Activated naive CD8-positive, alpha-beta T cell treated with anti-CD3 and anti-CD28 coated beads for 36 hours (primary cell): Measurements from ENCODE around the gene KMT2A. TPM values are rescaled to one million over a fixed set of nuclear protein-coding genes. Genes with fewer than 3 reads are reported as not detected.
"Not testable (repeated sequence)": the region's sequence is repeated elsewhere in the genome, so short reads cannot be mapped to it uniquely, and the experiment has no call there.

Experiments used
- DNase-seq: peaks from one replicate; pipeline ENCODE4 v3.0.0; 2021
- H3K27ac Mint-ChIP-seq: one replicate; pipeline ENCODE4 v1.8.0; 2022; ENCODE audit warnings: mild to moderate bottlenecking, moderate library complexity, mixed read lengths
- H3K27me3 Mint-ChIP-seq: one replicate; pipeline ENCODE4 v1.8.0; 2022; ENCODE audit warnings: mild to moderate bottlenecking, mixed read lengths
- H3K36me3 Mint-ChIP-seq: one replicate; pipeline ENCODE4 v1.8.0; 2021; ENCODE audit warnings: mild to moderate bottlenecking, mixed read lengths
- H3K4me1 Mint-ChIP-seq: one replicate; pipeline ENCODE4 v1.8.0; 2021; ENCODE audit warnings: mixed read lengths
- H3K4me3 Mint-ChIP-seq: one replicate; pipeline ENCODE4 v1.8.0; 2022; ENCODE audit warnings: mild to moderate bottlenecking, moderate library complexity, mixed read lengths
- H3K9me3 Mint-ChIP-seq: one replicate; pipeline ENCODE4 v1.8.0; 2022; ENCODE audit warnings: mixed read lengths
- total RNA-seq, 2 experiments: library from RNA; stranded (reverse); gene quantifications; one replicate each; pipeline ENCODE4 v1.2.3, GENCODE V29; 2021

Gene KMT2A
- total RNA-seq, result 10 to 100 TPM; 55.8 to 58.9 TPM

- H3K27ac Mint-ChIP-seq, result peak within 1 kb of the TSS; percentile 97
- peak; percentile 98 for DNase-seq
- H3K36me3 Mint-ChIP-seq, result peaks cover 6% of the 10 kb centered on the region
- H3K9me3 Mint-ChIP-seq, result no peaks in the 10 kb centered on the region
- peaks cover 32% of the 10 kb centered on the region for H3K4me1 Mint-ChIP-seq
- peak within 1 kb of the TSS; percentile 98 for H3K4me3 Mint-ChIP-seq
- no peaks in the 10 kb centered on the region for H3K27me3 Mint-ChIP-seq
These were observed at the start of gene KMT2A for GRCh38 chr11:118435893-118436624. TSS of gene KMT2A (plus strand) at chr11:118436492. CDS start at chr11:118436513, 21 bp downstream.

GRCh38 chr11:118396097-118396501, 40.2 kb upstream of the KMT2A start:
- no peak for DNase-seq
- Mint-ChIP-seq H3K4me3 (no peak overlapping the region), H3K4me1 (peaks cover 28% of the 10 kb centered on the region), H3K27ac (peak overlapping the region; percentile 73), H3K27me3 (no peaks in the 10 kb centered on the region), H3K36me3 (peaks cover 28% of the 10 kb centered on the region), H3K9me3 (no peaks in the 10 kb centered on the region)

- Mint-ChIP-seq H3K4me3 (no peak overlapping the region), H3K27ac (peak overlapping the region; percentile 99), H3K9me3 (no peaks in the 10 kb centered on the region), H3K36me3 (peaks cover 30% of the 10 kb centered on the region), H3K4me1 (peaks cover 28% of the 10 kb centered on the region), H3K27me3 (no peaks in the 10 kb centered on the region)
- DNase-seq, result no peak
These were observed 38.8 kb upstream of the KMT2A start for GRCh38 chr11:118397448-118397847.

GRCh38 chr11:118398791-118399559, 37.3 kb upstream of the KMT2A start:
- Mint-ChIP-seq H3K9me3 (no peaks in the 10 kb centered on the region), H3K4me3 (peak overlapping the region; percentile 92), H3K27me3 (no peaks in the 10 kb centered on the region), H3K27ac (peak overlapping the region; percentile 99), H3K4me1 (peaks cover 35% of the 10 kb centered on the region), H3K36me3 (peaks cover 36% of the 10 kb centered on the region)
- DNase-seq, result peak; percentile 33

GRCh38 chr11:118401151-118401879, 35.0 kb upstream of the KMT2A start, which contains the start of gene ATP5MG:
TSS of gene ATP5MG (plus strand) at chr11:118401606. CDS start at chr11:118401666, 60 bp downstream.
- H3K4me1 Mint-ChIP-seq, result peaks cover 46% of the 10 kb centered on the region
- H3K9me3 Mint-ChIP-seq, result no peaks in the 10 kb centered on the region
- H3K4me3 Mint-ChIP-seq, result peak within 1 kb of the TSS; percentile 92
- peak within 1 kb of the TSS; percentile 99 for H3K27ac Mint-ChIP-seq
- peaks cover 39% of the 10 kb centered on the region for H3K36me3 Mint-ChIP-seq
- no peaks in the 10 kb centered on the region for H3K27me3 Mint-ChIP-seq
- peak; percentile 89 for DNase-seq

- H3K27me3 Mint-ChIP-seq, result no peaks in the 10 kb centered on the region
- peak overlapping the region; percentile 92 for H3K4me3 Mint-ChIP-seq
- no peaks in the 10 kb centered on the region for H3K9me3 Mint-ChIP-seq
- H3K4me1 Mint-ChIP-seq, result peaks cover 46% of the 10 kb centered on the region
- no peak for DNase-seq
- peak overlapping the region; percentile 99 for H3K27ac Mint-ChIP-seq
- H3K36me3 Mint-ChIP-seq, result peaks cover 43% of the 10 kb centered on the region
These were observed 34.3 kb upstream of the KMT2A start for GRCh38 chr11:118401880-118402590.

- H3K27me3 Mint-ChIP-seq, DNase-seq, H3K9me3 Mint-ChIP-seq: not testable (repeated sequence)
- Mint-ChIP-seq H3K36me3 (peaks cover 43% of the 10 kb centered on the region), H3K4me1 (peaks cover 44% of the 10 kb centered on the region), H3K4me3 (peak overlapping the region; percentile 92), H3K27ac (peak overlapping the region; percentile 99)
These were observed 33.7 kb upstream of the KMT2A start for GRCh38 chr11:118402594-118402993.

- DNase-seq, result no peak
- Mint-ChIP-seq H3K27ac (no peak overlapping the region), H3K9me3 (no peaks in the 10 kb centered on the region), H3K4me3 (no peak overlapping the region), H3K36me3 (peaks cover 37% of the 10 kb centered on the region), H3K27me3 (no peaks in the 10 kb centered on the region), H3K4me1 (peaks cover 32% of the 10 kb centered on the region)
These were observed 29.6 kb upstream of the KMT2A start for GRCh38 chr11:118406599-118407166.

GRCh38 chr11:118410055-118410745, 26.1 kb upstream of the KMT2A start:
- Mint-ChIP-seq H3K9me3 (no peaks in the 10 kb centered on the region), H3K27me3 (no peaks in the 10 kb centered on the region), H3K27ac (no peak overlapping the region), H3K4me1 (peaks cover 17% of the 10 kb centered on the region), H3K4me3 (no peak overlapping the region), H3K36me3 (peaks cover 21% of the 10 kb centered on the region)
- DNase-seq, result no peak

GRCh38 chr11:118411530-118411929, 24.8 kb upstream of the KMT2A start:
- no peaks in the 10 kb centered on the region for H3K27me3 Mint-ChIP-seq
- peak overlapping the region; percentile 9 for H3K27ac Mint-ChIP-seq
- peaks cover 17% of the 10 kb centered on the region for H3K36me3 Mint-ChIP-seq
- no peaks in the 10 kb centered on the region for H3K9me3 Mint-ChIP-seq
- no peak overlapping the region for H3K4me3 Mint-ChIP-seq
- H3K4me1 Mint-ChIP-seq, result peaks cover 11% of the 10 kb centered on the region
- DNase-seq, result no peak

- no peak for DNase-seq
- Mint-ChIP-seq H3K4me3 (no peak overlapping the region), H3K27ac (no peak overlapping the region), H3K36me3 (peaks cover 8% of the 10 kb centered on the region), H3K4me1 (peaks cover 10% of the 10 kb centered on the region), H3K9me3 (no peaks in the 10 kb centered on the region), H3K27me3 (no peaks in the 10 kb centered on the region)
These were observed 23.4 kb upstream of the KMT2A start for GRCh38 chr11:118412921-118413320.

- no peak for DNase-seq
- peaks cover 2% of the 10 kb centered on the region for H3K4me1 Mint-ChIP-seq
- H3K27me3 Mint-ChIP-seq, result no peaks in the 10 kb centered on the region
- H3K36me3 Mint-ChIP-seq, result no peaks in the 10 kb centered on the region
- H3K27ac Mint-ChIP-seq, result no peak overlapping the region
- H3K4me3 Mint-ChIP-seq, result no peak overlapping the region
- H3K9me3 Mint-ChIP-seq, result no peaks in the 10 kb centered on the region
These were observed 21.1 kb upstream of the KMT2A start for GRCh38 chr11:118415062-118415738.

GRCh38 chr11:118415739-118416068, 20.6 kb upstream of the KMT2A start:
- H3K36me3 Mint-ChIP-seq, result no peaks in the 10 kb centered on the region
- H3K4me1 Mint-ChIP-seq, result no peaks in the 10 kb centered on the region
- no peak overlapping the region for H3K27ac Mint-ChIP-seq
- DNase-seq, result no peak
- no peaks in the 10 kb centered on the region for H3K9me3 Mint-ChIP-seq
- no peaks in the 10 kb centered on the region for H3K27me3 Mint-ChIP-seq
- no peak overlapping the region for H3K4me3 Mint-ChIP-seq
